ENCODE data around the gene RPL28.

RPL28 gene

GRCh38 chr19:55346725-55347441 lies 38.8 kb upstream of the RPL28 start:
- ChIA-PET POLR2A (interaction anchor here (0.5 to 7.7 kb wide), 6 partner anchors 8 to 883 kb away, joined by 3 to 95 read pairs (median 5); partner anchors contain the start of genes KMT5C and LENG9), CTCF (interaction anchor here (1.9 to 3.8 kb wide), 2 partner anchors 8 to 45 kb away, joined by 6 to 22 read pairs; no protein-coding TSS in a partner anchor)
- Histone ChIP-seq H3K27ac (ENCODE audit: extremely low read depth, low read depth, low read length) (no peak overlapping the region), H3K4me1 (ENCODE audit: control insufficient read depth, insufficient read depth, low read length) (0 out of 2 replicates have a peak, but pooled peaks cover 3% of the 10 kb centered on the region), H3K36me3 (ENCODE audit: control insufficient read depth in 2 of 2, insufficient read depth in 1 of 2, low read length in 2 of 2) (peaks cover 3 to 54% of the 10 kb centered on the region in 2 experiments), H3K9me3 (ENCODE audit: control insufficient read depth, insufficient read depth, low read depth, low read length) (no peaks in the 10 kb centered on the region), H3K4me3 (ENCODE audit: low read depth, low read length) (no peak overlapping the region)
- peak; percentile 67 for TF ChIP-seq ZFHX2 (tag by site-specific recombination; conservative IDR thresholded peaks at IDR 0.05)
- peak; percentile 16; the same call in 1 of the 2 replicates for TF ChIP-seq HIC1 (tag by site-specific recombination; IDR thresholded peaks at IDR 0.05)
- TF ChIP-seq ZFP3 (tag by site-specific recombination; IDR thresholded peaks at IDR 0.05; ENCODE audit: low read depth) = no peak

- TF ChIP-seq ZNF530 (tag by site-specific recombination; IDR thresholded peaks at IDR 0.05; ENCODE audit: low read depth) (no peak), ZNF433 (tag by site-specific recombination; IDR thresholded peaks at IDR 0.05; ENCODE audit: low read depth) (no peak), ZNF404 (tag by site-specific recombination; IDR thresholded peaks at IDR 0.05) (no peak), GLIS1 (tag by site-specific recombination; IDR thresholded peaks at IDR 0.05) (peak; percentile 98), ZNF23 (tag by site-specific recombination; IDR thresholded peaks at IDR 0.05; ENCODE audit: borderline replicate concordance) (no peak), PATZ1 (tag by site-specific recombination; IDR thresholded peaks at IDR 0.05) (0 out of 2 replicates have a peak, but pooled peaks have one; percentile 8), ZNF792 (tag by site-specific recombination; IDR thresholded peaks at IDR 0.05) (no peak), ZNF335 (tag by site-specific recombination; conservative IDR thresholded peaks at IDR 0.05) (no peak), ZSCAN4 (tag by site-specific recombination; IDR thresholded peaks at IDR 0.05) (no peak), GLIS2 (tag by site-specific recombination; IDR thresholded peaks at IDR 0.05) (peak; percentile 68), ZNF146 (tag by site-specific recombination; IDR thresholded peaks at IDR 0.05) (no peak), ZNF398 (tag by site-specific recombination; IDR thresholded peaks at IDR 0.05) (peak; percentile 91), TRIM28 (IDR thresholded peaks at IDR 0.05; ENCODE audit: borderline replicate concordance, low read length) (no peak), ZNF658 (tag by site-specific recombination; IDR thresholded peaks at IDR 0.05) (no peak), ZIC2 (tag by site-specific recombination; IDR thresholded peaks at IDR 0.05) (peak; percentile 67), KLF16 (tag by site-specific recombination; IDR thresholded peaks at IDR 0.05) (no peak), ZNF223 (tag by site-specific recombination; IDR thresholded peaks at IDR 0.05) (no peak)
- H3K4me1 ChIP-seq (ENCODE audit: control insufficient read depth, insufficient read depth, low read length) = 0 out of 2 replicates have a peak, but pooled peaks cover 3% of the 10 kb centered on the region
- POLR2A ChIA-PET = interaction anchor here (0.6 to 7.7 kb wide), 7 partner anchors 9 to 88 kb away, joined by 3 to 95 read pairs (median 4); partner anchors contain the start of genes KMT5C, PPP6R1 and RPL28
- H3K27ac ChIP-seq (ENCODE audit: extremely low read depth, low read depth, low read length) = no peak overlapping the region
- no peaks in the 10 kb centered on the region for H3K9me3 ChIP-seq (ENCODE audit: control insufficient read depth, insufficient read depth, low read depth, low read length)
- CTCF ChIA-PET = interaction anchor here (1.9 to 3.8 kb wide), 2 partner anchors 9 to 46 kb away, joined by 6 to 22 read pairs; no protein-coding TSS in a partner anchor
- peaks cover 2 to 47% of the 10 kb centered on the region in 2 experiments for H3K36me3 ChIP-seq (ENCODE audit: control insufficient read depth in 2 of 2, insufficient read depth in 1 of 2, low read length in 2 of 2)
- H3K4me3 ChIP-seq (ENCODE audit: low read depth, low read length) = no peak overlapping the region
These were observed 38.2 kb upstream of the RPL28 start for GRCh38 chr19:55347442-55348009.
